Cerebellar nuclear complex (tissue), 1 donor: ENCODE results near the gene HAUS6.
"Not testable (repeated sequence)": the region's sequence is repeated elsewhere in the genome, so short reads cannot be mapped to it uniquely, and the experiment has no call there.

ENCODE experiments used
- DNase-seq, 2 experiments: peaks; one replicate each; lab custom pipeline; 2025; lab: John Stamatoyannopoulos, UW

Gene HAUS6

DNA sequence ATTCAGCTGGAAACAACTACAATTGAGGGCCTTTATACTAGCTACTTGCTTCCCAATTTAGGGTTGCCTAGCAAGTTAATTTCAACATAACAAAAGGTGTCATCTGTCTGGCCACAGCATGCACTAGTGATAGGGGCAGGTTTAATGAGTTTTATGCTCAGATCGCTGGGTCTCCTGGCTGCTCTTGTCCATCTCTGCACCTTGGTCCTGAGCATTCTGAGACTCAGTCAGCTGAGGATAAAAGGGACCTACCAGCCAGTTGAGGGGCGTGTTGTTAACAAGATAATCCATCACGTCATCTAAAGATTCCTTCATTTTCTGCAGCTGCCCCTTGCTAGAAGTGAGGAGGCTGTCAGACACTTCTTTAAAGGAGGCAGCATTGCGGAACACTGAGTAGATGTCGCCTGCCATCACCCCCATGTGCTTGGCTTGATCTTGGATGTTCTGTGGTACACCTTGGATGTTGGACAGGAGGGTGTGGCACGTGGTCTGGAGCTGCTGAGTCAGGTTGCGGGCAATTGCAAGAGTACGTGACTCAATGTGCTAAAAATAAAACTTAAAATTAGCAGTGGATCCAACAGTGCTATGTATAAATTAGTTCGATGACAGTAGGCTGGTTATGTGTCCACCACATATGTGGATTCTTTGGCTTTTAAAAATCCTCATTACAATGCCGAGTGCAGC lies 13.5 kb upstream of the HAUS6 start:
- DNase-seq = no peak

DNA sequence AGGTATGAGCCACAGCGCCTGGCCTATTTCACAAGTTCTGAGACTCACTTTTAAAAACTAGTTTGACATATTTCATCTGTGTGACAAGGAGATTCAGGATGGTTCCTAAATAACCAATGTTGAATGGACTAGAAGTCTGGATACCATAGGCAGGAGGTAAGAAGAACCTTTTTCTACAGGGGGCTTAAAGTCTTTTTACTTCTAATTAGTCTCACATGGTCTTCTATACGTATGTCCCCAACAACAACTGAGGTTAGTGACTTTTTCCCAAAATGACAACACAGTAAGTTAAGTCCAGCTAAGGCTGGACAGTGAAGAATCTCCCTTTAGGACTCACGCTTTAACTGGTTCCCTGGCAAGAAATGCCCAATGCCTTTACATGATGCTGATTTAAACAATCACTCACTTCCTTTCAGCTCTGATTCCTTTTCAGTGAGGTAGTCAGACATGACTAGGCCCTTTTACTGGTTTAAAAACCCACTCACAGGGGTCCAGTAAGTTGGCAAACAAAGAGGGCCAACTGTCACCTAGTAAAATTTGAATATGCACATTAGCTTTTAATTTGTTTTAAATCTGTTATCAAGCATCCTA lies 12.1 kb upstream of the HAUS6 start:
- no peak for DNase-seq

DNA sequence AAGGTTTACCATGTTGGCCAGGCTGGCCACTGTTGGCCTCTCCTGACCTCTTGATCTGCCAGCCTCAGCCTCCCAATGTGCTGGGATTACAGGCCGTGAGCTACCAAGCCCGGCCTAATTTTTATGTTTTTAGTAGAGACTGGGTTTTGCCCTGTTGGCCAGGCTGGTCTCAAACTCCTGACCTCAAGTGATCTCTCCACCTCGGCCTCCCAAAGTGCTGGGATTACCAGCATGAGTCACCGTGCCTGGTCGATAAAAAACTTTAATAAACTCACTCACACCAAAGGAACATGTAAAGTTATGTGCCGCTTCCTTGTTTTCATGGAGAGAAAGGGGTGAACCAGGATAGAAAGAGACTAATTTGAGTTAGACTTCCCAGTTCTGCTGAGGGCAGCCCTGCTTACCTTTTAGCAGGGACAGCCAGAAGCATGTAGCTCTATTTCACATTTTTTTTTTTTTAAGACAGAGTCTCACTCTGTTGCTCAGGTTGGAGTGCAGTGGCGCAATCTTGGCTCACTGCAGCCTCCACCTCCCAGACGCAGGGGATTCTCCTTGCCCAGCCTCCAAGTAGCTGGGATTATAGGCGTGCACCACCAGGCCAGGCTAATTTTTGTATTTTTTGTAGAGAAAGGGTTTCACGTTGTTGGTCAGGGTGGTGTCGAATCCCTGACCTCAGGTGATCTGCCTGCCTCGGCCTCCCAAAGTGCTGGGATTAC lies 11.4 kb upstream of the HAUS6 start:
- DNase-seq = no peak

DNA sequence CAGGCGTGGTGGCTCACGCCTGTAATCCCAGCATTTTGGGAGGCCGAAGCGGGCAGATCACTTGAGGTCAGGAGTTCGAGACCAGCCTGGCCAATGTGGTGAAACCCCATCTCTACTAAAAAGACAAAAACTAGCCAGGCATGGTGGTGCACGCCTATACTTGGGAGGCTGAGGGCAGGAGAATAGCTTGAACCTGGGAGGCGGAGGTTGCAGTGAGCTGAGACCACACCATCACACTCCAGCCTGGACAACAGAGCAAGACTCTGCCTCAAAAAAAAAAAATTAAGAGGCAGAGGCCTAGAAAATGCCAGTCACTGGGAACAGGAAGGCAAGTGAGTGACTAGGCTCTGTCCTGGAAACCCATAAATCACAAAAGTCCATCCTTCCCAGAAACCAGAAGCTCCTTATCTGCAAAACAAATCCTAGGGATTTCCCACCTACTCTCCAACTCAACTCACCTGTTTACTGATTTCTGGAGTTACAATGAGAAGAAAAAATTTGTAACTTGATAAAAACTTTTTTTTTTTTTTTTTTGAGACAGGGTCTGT lies 10.4 kb upstream of the HAUS6 start:
- not testable (repeated sequence) for DNase-seq

DNA sequence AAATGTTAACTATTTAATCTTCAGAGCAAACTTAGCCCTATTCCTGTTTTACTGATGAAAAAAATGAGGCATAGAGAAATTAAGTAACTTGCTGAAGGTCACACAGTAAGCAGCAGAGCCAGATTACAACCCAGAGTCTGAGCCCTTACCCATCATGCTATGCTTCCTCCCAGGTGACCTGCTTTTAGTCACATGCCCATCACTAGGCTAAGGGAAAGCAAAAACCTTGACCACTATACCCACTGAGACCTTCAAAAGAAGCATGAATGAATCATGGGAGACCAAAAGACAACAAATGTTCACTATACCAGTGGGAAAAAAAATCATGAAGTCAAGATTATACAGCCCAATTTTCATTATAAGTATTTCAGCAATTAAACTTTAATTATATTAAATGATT lies 5.3 kb upstream of the HAUS6 start:
- DNase-seq = no peak

DNA sequence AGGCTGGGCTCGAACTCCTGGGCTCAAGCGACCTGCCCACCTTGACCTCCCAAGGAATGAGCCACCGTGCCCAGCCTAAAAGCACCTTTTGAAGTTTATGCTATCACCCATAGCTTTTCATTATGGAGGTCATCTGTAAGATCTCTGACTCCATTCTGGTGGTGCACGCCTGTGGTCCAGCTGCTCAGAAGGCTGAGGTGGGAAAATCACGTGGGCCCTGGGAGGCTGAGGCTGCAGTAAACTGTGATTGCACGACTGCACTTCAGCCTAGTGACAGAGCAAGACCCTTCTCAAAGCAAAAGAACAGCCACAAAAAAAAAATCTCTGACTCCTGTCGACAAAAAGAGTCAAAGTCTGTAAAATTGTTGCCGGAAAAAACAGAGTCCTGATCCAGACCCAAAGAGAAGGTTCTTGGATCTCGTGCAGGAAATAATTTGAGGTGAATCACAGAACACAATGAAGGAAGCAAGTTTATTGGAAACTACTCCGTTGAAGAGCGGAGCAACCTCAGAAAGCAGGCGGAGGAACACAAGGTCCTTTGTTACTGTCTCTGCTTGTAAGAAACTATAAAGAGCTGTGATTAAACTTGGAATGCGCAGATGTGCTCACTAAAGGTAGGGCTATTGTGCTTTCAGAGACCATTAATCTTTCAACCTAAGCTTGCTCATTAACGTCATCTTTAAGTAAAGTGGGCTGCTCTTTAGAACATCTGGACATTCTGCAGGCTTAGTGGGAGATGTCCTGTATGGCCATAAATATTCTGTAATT lies 2.0 kb upstream of the HAUS6 start:
- no peak for DNase-seq

DNA sequence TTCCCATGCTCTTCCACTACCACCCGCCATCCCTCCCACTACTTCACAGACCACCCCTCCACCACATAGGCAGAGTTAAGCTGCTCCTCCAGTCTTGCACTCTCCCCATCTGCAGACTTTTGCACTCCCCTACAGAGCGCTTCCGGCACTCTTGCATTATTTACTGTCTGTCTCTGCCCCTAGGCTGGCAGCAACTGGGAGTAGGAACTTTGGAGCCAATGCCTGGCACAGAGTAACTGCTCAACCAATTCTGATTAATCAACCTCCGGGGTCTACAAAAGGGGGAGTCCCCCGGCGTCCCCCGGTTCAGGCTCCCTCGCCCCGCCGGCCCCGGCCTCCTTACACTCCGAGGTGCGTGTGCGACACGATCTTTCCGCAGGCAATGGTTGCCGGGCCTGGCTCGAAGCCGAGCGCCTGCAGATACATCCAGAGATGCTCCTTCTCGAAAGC lies 498 bp downstream of the HAUS6 start:
- DNase-seq = no peak

DNA sequence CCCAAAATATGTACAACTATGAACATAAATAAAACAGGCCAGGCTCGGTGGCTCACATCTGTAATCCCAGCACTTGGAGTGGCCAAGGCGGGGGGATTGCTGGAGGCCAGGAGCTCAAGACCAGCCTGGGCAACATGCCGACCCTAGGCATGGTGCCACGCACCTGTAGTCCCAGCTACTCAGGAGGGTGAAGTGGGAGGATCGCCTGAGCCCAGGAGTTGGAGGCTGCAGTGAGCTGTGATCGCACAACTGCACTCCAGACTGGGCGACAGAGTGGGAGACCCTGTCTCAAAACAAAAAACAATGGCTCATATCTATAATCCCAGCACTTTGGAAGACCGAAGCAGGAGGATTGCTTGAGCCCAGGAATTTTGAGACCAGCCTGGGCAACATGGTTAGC lies 1.5 kb downstream of the HAUS6 start:
- DNase-seq = no peak

DNA sequence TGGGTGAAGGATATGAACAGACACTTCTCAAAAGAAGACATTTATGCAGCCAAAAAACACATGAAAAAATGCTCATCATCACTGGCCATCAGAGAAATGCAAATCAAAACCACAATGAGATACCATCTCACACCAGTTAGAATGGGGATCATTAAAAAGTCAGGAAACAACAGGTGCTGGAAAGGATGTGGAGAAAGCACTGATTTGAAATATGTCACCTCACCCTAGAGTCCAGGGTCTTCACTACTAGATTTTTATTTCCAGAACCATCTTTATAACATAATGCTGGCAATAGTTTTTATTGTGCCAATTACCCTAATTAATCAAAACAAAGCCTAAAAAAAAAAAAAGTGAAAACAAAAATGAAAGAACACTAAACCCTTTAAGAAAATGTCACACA lies 5.3 kb downstream of the HAUS6 start:
- DNase-seq = not testable (repeated sequence)

DNA sequence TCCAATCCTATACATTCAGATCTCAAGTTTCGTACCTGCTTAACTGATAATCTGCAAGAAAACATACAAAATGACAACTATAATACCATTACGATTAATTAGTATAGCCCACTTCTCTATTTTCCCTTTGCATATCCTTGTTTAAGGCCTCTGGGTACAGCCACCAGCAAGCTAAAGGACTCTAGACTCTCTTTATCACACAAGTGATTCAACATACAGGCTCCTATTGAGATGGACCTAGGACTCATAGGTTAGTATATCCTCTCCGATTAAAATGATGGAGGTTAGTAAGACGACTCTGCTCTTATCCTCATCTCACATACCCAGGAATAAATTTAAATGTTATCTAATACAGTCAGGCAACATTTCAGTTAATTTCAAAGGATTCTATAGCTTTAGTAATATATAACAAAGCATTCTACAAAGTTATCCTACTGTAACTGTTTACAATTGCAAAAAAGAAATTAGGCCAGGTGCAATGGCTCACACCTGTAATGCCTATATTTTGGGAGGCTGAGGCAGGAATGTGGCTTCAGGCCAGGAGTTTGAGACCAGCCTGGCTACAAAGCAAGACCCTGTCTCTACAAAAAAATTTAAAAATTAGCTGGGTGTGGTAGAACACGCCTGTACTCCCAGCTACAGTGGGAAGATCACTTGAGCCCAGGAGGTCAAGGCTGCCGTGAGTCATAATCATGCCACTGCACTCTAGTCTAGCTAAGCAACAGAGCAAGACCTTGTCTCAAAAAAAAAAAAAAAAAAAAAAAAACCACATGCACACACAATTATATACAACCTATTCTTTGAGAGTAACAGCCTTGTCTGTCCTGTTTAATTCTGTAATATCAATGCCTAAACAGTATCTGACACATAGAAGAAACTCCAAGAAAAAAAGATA lies 15.4 kb downstream of the HAUS6 start:
- DNase-seq = no peak

DNA sequence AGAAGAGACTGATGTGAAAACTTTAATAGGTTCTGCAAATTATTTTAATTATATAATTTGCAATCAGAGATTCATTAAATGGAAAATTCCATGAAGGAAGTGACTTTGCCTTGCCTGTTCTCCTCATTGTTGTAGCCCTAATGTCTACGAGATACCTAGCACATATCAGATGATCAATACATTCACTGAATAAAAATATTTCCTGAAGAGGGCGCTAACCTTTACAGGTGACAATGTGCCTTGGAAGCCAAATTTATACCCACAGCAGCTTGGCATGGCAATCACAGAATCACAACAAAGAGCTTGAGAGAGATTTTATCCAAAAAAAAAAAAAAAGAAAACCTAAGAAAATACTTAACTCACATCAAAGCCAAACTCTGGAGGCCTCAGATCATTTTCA lies 17.4 kb downstream of the HAUS6 start:
- no peak for DNase-seq

DNA sequence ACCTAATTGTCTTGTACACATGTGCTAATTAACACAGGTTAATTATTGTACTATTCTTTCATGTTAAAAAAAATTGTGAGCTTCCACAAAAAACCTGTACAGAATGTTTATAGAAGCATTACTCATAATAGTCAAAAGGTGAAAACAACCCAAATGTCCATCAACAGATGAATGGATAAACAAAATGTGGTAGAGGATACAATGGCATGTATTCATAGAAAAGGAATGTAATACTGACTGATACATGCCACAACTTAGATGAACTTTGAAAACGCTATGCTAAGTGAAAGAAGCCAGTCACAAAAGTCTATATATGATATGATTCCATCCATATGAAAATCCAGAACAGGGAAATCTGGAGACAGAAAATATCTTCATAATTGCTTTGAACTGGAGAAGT lies 27.9 kb downstream of the HAUS6 start:
- no peak for DNase-seq

DNA sequence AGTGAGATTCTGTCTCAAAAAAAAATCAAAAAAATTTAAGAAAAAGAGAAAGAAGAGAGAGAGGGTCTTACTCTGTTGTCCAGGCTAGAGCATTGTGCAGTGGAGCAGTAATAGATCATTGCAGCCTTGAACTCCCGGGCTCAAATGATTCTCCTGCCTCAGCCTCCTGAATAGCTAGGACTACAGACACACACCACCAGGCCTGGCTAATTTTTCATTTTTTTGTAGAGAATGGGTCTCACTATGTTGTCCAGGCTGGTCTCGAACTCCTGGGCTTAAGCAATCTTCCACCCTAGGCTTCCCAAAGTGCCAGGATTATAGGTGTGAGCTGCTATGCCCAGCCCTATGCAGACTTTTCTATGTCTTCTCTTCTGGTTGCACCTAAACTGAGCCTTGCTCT lies 28.5 kb downstream of the HAUS6 start:
- DNase-seq = no peak

DNA sequence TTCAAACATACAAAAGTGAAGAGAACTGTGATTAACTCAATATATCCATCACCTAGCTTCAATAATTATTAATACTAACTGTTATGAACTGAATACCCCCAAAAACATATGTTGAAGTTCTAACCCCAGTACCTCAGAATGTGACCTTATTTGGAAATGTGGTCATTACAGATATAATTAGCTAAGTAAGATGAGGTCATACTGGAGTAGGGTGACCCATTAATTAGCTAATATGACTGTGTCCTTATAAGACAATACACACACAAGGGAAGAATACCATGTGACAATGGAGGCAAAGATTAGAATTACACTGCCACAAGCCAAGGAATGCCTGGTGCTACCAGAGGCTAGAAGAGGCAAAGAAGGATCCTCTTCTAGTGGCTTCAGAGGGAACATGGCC lies 45.7 kb downstream of the HAUS6 start:
- no peak for DNase-seq

DNA sequence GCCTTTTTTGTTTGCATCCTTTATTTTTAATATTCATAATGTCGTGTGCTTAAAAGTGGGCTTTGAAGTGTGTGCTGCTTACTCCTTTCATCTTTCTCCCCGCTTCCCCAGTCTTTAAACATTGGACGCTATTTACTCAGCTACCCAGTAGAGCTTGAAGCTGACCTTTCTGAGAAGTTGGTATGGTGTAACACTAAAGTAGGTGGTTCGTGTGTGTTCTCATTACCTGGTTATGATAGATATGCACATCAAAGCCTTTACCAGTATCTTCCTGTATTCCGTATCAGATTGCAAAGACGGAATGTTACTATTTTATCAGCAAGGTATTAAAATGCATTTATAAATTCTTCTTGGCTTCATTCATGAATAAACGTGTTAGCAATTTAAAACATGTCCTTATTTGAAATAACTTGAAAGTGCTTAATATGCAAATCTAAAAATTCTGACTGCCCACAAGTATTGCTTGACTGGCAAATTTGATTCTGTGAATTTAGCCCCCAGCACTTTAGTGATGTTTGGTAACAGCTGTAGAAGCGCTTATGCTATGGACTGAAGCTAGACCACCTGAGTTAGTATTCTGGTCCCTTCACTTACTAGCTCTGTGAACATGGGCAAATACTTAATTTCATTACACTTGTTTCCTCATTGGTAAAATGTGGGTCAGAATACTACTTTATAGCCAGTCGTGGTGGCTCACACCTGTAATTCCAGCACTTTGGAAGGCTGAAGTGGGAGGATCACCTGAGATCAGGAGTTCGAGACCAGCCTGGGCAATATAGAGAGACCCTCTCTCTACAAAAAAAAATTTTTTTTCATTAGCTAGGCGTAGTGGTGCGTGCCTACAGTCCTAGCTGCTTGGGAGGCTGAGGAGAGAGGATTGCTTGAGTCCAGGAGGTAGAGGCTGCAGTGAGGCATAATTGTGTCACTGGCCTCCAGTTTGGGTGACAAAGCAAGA lies 51.8 kb downstream of the HAUS6 start:
- DNase-seq = no peak

DNA sequence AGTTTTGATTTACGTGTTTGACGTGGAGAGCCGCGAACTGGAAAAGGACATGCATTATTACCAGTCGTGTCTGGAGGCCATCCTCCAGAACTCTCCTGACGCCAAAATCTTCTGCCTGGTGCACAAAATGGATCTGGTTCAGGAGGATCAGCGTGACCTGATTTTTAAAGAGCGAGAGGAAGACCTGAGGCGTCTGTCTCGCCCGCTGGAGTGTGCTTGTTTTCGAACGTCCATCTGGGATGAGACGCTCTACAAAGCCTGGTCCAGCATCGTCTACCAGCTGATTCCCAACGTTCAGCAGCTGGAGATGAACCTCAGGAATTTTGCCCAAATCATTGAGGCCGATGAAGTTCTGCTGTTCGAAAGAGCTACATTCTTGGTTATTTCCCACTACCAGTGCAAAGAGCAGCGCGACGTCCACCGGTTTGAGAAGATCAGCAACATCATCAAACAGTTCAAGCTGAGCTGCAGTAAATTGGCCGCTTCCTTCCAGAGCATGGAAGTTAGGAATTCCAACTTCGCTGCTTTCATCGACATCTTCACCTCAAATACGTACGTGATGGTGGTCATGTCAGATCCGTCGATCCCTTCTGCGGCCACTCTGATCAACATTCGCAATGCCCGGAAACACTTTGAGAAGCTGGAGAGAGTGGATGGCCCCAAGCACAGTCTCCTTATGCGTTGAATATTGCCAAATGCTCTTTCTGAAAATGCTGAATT lies 52.6 kb downstream of the HAUS6 start:
- peak in 1 of 2 experiments; percentile 54 for DNase-seq

DNA sequence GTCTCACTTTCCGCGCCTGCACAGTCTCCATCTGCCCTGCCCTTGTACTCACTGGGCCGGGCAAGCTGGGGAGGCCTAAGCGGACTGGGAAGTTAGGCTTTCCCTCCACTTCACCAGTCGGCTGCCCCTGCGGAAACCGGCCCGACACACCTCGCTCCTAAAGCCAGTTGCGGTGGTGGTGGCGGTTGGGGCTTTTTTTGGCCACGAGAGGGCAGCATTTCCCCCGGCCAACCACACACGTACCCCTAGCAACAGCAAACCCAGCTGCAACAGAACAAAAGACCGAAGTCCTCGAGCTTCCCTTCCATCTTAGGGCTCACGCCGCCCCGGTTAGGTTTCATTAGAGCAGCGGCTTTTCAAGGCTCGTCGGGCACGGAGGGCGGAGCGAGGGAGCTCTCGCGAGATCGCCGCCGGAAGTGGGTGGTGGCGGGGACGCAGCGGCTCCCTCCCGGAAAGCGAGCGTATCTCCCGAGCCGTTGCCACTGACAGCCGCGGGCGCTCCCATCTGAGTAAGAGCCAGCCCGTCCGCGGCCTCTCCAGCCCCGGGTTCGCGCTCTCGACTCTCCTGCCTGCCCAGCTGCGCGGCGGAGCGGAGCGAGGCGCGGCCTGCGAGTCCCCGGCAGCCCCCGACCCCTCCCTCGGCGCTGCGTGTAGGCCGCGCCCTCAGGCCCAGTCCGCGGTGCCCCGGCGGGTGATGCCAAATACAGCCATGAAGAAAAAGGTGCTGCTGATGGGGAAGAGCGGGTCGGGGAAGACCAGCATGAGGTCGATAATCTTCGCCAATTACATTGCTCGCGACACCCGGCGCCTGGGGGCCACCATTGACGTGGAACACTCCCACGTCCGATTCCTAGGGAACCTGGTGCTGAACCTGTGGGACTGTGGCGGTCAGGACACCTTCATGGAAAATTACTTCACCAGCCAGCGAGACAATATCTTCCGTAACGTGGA lies 53.5 kb downstream of the HAUS6 start, which contains the start of gene RRAGA:
Gene RRAGA (plus strand): TSS at position 462 of the 951 bp plus-strand sequence. CDS start 233 bp downstream, at position 695.
- peak in 1 of 2 experiments; percentile 60 for DNase-seq

DNA sequence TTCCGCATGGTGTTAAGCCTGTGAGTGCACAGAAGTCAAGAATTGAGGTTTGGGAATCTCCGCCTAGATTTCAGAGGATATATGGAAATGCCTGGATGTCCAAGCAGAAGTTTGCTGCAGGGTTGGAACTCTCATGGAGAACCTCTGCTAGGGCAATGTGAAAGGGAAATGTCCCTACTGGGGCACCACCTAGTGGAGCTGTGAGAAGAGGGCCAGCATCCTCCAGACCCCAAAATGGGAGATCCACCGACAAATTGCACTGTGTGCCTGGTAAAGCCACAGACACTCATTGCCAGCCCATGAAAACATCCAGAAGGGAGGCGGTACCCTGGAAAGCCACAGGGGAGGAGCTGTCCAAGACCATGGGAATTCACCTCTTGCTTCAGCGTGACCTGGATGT lies 66.1 kb downstream of the HAUS6 start:
- no peak for DNase-seq
